Neural progenitor cell (in vitro differentiated cells): ENCODE measurements around the gene NOX3.

Experiments used
- EZH2 ChIP-seq: fragments of 200-600 bp; sonication (generic); IDR thresholded peaks from 2 replicates; pipeline ENCODE4 v1.6.1; 2017; ENCODE audit warnings: antibody characterized with exemption, mild to moderate bottlenecking, moderate library complexity
- TF ChIP-seq, protein P1 (sequence below): fragments of 200-600 bp; sonication (generic); IDR thresholded peaks from 2 replicates; pipeline ENCODE4 v1.5.1; 2017; ENCODE audit warnings: antibody characterized with exemption, mild to moderate bottlenecking

GRCh38 chr6:155366325-155366724 lies 89.3 kb downstream of the NOX3 start:
- TF ChIP-seq, protein P1, sequence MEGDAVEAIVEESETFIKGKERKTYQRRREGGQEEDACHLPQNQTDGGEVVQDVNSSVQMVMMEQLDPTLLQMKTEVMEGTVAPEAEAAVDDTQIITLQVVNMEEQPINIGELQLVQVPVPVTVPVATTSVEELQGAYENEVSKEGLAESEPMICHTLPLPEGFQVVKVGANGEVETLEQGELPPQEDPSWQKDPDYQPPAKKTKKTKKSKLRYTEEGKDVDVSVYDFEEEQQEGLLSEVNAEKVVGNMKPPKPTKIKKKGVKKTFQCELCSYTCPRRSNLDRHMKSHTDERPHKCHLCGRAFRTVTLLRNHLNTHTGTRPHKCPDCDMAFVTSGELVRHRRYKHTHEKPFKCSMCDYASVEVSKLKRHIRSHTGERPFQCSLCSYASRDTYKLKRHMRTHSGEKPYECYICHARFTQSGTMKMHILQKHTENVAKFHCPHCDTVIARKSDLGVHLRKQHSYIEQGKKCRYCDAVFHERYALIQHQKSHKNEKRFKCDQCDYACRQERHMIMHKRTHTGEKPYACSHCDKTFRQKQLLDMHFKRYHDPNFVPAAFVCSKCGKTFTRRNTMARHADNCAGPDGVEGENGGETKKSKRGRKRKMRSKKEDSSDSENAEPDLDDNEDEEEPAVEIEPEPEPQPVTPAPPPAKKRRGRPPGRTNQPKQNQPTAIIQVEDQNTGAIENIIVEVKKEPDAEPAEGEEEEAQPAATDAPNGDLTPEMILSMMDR, result no peak
- no peak for TF ChIP-seq EZH2
